ENCODE results near the gene EPB41L2.
A peak's percentile ranks its signal among the peaks of the same experiment; 100 is the strongest.
"Not testable (repeated sequence)": the region's sequence is repeated elsewhere in the genome, so short reads cannot be mapped to it uniquely, and the experiment has no call there.

Gene EPB41L2

DNA sequence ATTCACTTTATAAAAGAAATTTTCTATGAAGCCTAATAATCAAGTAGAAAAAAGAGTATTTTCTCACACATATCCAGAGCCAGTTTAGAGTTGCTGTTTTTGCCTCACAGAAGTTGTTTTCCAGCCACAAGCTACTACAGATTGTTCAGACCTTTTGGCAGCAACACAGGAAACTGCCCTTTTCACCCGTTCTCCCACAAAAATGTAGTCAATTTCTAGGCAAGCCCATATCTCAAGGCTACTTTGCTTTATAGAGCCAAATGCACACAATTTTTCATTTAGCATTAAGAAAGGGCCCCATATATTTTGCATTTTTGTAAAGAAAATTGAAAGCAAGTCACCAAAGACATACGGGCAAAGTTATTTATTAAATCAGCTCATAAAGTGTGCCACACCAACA lies 49.5 kb downstream of the EPB41L2 start:
- Histone ChIP-seq H3K9me3 (peaks cover 41% of the 10 kb centered on the region), H3K27me3 (no peaks in the 10 kb centered on the region), H3K4me2 (no peak overlapping the region), H3K4me3 (no peak overlapping the region), H3K9ac (no peak overlapping the region), H3K27ac (no peak overlapping the region), H3K4me1 (peaks cover 8% of the 10 kb centered on the region; the same call in 1 of the 2 replicates), H3K36me3 (peaks cover 31% of the 10 kb centered on the region), H4K20me1 (peaks cover 44% of the 10 kb centered on the region)
- TF ChIP-seq Cebpa-rat (IDR thresholded peaks at IDR 0.05): no peak

DNA sequence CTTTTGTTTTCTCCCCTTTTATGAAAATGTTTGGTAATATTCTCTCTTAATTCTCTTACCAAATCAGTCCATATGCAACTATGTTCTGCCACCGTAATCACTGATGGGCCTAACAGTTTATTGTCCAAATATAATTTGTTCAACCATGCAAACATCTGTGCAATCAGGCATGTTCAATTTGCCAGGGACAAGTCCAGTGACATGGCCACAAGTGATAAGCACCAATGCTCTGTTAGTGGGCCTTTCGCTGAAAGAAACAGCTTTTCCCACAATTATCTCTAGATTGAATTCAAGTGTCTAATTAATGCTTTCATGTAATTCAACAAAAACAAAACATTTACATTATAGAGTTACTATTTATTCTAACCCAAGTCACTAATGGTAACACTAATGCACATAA lies 53.3 kb downstream of the EPB41L2 start:
- H3K4me3 ChIP-seq: no peak overlapping the region
- peaks cover 17% of the 10 kb centered on the region for H3K4me1 ChIP-seq
- no peaks in the 10 kb centered on the region for H3K27me3 ChIP-seq
- H3K9me3 ChIP-seq: peaks cover 63% of the 10 kb centered on the region
- peaks cover 27% of the 10 kb centered on the region for H4K20me1 ChIP-seq
- no peak for TF ChIP-seq Cebpa-rat (IDR thresholded peaks at IDR 0.05)
- H3K9ac ChIP-seq: no peak overlapping the region
- no peak overlapping the region for H3K27ac ChIP-seq
- H3K4me2 ChIP-seq: no peak overlapping the region
- peaks cover 50% of the 10 kb centered on the region for H3K36me3 ChIP-seq

DNA sequence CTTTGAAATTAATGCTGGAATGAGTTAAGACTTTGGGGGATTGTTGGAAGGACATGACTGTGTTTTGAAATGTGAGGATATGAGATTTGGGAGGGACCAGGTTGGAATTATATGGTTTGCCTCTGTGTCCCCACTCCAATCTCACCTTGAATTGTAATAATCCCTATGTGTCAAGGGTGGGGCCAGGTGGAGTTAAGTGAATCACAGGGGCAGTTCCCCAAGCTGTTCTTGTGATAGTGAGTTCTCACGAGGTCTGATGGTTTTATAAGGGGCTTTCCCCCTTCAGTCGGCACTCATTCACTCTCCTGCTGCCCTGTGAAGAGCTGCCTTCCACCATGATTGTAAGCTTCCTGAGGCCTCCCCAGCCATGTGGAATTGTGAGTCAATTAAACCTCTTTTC lies 54.1 kb downstream of the EPB41L2 start:
- H3K4me1 ChIP-seq: peaks cover 21% of the 10 kb centered on the region
- H3K4me2 ChIP-seq: not testable (repeated sequence)

DNA sequence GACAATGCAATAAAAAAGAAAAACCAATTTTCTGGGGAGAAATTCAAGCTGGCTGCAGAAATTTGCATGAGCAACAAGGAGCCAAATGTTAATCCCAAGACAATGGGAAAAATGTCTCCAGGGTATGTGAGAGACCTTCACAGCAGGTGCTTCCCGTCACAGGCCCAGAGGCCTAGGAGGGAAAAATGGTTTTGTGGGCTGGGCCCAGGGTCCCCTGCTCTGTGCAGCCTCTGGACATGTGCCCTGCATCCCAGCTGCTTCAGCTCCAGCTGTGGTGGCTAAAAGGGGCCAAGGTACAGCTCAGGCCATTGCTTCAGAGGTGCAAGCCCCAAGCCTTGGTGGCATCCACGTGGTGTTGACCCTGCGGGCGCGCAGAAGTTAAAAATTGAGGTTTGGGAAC lies 55.1 kb downstream of the EPB41L2 start:
- H3K4me2 ChIP-seq, H3K27ac ChIP-seq, H3K9ac ChIP-seq, H3K27me3 ChIP-seq: not testable (repeated sequence)
- H4K20me1 ChIP-seq: peaks cover 30% of the 10 kb centered on the region
- peaks cover 63% of the 10 kb centered on the region for H3K9me3 ChIP-seq
- H3K4me1 ChIP-seq: peaks cover 14% of the 10 kb centered on the region
- peaks cover 50% of the 10 kb centered on the region for H3K36me3 ChIP-seq
- 0 out of 2 replicates have a peak overlapping the region, but pooled peaks have one; percentile 1 for H3K4me3 ChIP-seq

More for the DNA sequence above, 54.1 kb downstream of the EPB41L2 start:
- not testable (repeated sequence) for H3K9ac ChIP-seq, H3K27me3 ChIP-seq, H3K27ac ChIP-seq, H3K4me3 ChIP-seq
- H4K20me1 ChIP-seq: peaks cover 27% of the 10 kb centered on the region
- H3K9me3 ChIP-seq: peaks cover 63% of the 10 kb centered on the region
- peaks cover 50% of the 10 kb centered on the region for H3K36me3 ChIP-seq

DNA sequence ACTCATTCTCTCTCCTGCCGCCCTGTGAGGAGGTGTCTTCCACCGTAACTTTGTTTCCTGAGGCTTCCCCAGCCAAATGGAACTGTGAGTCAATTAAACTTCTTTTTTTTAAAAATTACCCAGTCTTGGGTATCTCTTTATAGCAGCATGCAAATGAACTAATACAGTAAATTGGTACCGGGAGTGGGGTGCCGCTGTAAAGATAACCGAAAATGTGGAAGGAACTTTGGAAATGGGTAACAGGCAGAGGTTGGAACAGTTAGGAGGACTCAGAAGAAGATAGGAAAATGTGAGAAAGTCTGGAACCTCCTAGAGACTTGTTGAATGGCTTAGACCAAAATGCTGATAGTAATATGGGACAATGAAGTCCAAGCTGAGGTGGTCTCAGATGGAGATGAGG lies 55.8 kb downstream of the EPB41L2 start:
- Histone ChIP-seq H3K27ac (no peak overlapping the region), H3K27me3 (no peaks in the 10 kb centered on the region), H3K9me3 (peaks cover 58% of the 10 kb centered on the region), H3K36me3 (peaks cover 49% of the 10 kb centered on the region), H4K20me1 (peaks cover 30% of the 10 kb centered on the region), H3K4me3 (no peak overlapping the region), H3K4me1 (peaks cover 14% of the 10 kb centered on the region), H3K4me2 (no peak overlapping the region), H3K9ac (no peak overlapping the region)
- TF ChIP-seq Cebpa-rat (IDR thresholded peaks at IDR 0.05): no peak

DNA sequence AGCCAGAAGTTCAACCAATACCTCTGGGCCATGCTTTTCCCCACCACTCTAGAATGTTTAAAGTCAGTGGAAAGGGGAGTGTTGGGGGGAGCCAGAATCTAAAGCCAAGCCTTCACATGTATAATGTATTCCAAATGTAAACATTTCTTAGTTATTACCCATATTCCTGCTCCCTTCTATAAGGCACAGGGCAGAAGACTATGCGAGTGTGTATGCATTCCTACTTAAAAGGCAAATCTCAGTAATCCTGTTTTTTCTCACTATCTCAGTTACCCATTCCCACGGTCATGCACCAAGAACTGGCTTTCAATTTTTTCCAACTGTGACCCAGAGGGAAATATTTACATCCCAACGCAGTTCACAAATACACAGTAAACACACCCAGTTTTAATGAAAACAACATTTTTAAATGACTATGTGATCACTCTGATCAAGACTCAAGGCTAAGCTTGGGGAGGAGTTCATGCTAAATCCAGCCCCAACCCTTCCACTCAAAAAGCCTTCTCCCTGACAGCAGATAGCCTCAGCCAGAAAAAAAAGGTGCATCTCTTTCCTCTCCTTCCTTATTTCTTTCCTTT lies 57.5 kb downstream of the EPB41L2 start:
- H3K36me3 ChIP-seq: peaks cover 37% of the 10 kb centered on the region
- no peak overlapping the region for H3K27ac ChIP-seq
- peaks cover 14% of the 10 kb centered on the region for H3K4me1 ChIP-seq

DNA sequence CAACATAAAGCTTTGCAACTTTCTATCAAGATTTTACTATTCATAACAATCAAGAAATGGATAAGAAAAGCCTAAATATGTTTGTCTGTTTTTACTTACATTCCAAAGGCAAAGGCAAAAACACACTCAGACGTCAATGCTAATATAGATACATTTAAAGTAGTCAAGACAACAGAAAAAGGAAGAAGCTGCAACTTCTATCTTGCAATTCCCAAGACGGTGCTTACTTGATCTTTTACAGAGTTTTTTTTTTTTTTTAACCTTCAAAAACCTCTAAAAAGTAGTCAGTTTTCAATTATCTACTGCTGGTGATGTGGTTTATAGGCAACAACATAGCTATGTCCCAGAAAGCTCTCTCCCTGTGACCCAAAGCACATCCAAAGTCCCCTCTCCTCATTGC lies 58.1 kb downstream of the EPB41L2 start:
- Histone ChIP-seq H3K36me3 (peaks cover 33% of the 10 kb centered on the region), H3K4me3 (no peak overlapping the region), H4K20me1 (peaks cover 28% of the 10 kb centered on the region), H3K9ac (no peak overlapping the region), H3K4me2 (peak overlapping the region; percentile 6; the same call in 1 of the 2 replicates), H3K27ac (no peak overlapping the region), H3K27me3 (no peaks in the 10 kb centered on the region), H3K9me3 (peaks cover 41% of the 10 kb centered on the region), H3K4me1 (peaks cover 14% of the 10 kb centered on the region)
- TF ChIP-seq Cebpa-rat (IDR thresholded peaks at IDR 0.05): no peak

More for the DNA sequence above, 57.5 kb downstream of the EPB41L2 start:
- TF ChIP-seq Cebpa-rat (IDR thresholded peaks at IDR 0.05): no peak
- Histone ChIP-seq H3K4me2 (no peak overlapping the region), H3K4me3 (no peak overlapping the region), H3K9ac (no peak overlapping the region), H3K27me3 (no peaks in the 10 kb centered on the region), H3K9me3 (peaks cover 44% of the 10 kb centered on the region), H4K20me1 (peaks cover 26% of the 10 kb centered on the region)

DNA sequence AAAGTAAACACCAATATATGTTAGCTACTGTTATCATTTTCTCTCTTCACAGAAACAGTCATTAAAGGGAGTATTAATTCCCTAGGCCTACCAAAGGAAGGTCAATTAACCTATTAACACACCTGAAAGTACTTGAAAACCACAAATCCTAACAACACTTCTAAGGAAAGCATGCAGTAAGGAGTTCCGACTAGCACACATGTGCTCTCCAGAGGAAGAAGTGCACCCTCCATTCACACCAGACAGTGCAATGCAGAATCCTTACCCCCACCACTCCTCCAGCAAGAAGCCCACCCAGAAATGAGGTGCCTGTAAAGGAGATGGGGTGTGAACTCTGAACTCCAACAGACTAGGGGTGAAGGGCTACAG lies 58.7 kb downstream of the EPB41L2 start:
- Histone ChIP-seq H3K27ac (no peak overlapping the region), H3K27me3 (no peaks in the 10 kb centered on the region), H4K20me1 (peaks cover 28% of the 10 kb centered on the region), H3K4me1 (peaks cover 14% of the 10 kb centered on the region), H3K9me3 (peaks cover 35% of the 10 kb centered on the region), H3K4me3 (no peak overlapping the region), H3K4me2 (peak overlapping the region; percentile 6; the same call in 1 of the 2 replicates), H3K9ac (no peak overlapping the region), H3K36me3 (peaks cover 27% of the 10 kb centered on the region)
- no peak for TF ChIP-seq Cebpa-rat (IDR thresholded peaks at IDR 0.05)

DNA sequence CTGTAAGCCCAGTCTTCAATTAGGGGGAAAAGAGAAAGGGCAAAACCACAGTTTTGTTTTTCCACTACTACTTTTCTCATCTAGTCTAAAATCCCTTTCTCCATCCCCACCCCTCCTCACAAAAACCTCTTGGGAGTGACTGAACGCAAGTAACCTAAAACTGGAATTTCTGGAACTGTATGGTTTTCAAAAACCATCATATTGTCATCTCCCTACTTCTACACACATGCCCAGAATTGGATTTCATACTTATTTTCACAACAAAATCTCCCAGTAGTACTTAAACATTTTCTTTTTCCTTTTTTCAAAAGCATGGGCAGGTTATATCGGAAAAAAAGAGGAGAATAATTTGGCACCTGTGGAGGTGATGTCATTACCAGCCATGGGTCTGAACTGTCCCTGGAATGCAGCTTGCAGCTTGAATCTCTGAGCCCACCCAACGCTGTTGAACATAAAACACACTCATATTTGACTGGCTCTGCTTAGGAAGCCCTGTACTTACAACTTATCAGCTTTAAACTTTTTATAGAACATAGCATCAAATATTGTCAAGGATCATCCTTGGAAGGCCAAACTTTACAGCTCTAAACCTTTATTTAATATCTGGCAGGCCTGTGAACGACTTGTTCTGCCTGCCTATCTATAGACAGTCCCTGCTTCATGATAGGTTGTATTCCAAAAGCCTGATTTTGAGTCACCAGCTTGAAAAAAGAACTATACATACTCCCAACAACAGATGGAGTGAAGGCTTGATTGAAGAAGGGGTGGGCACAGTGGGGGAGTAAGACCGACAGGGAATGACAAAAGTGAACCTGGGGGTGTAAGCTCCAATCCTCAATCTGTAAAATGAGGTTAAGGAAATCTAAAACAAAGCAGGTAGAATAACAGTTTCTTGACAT lies 59.3 kb downstream of the EPB41L2 start:
- Histone ChIP-seq H3K9ac (no peak overlapping the region), H3K36me3 (peaks cover 21% of the 10 kb centered on the region), H3K4me3 (no peak overlapping the region), H4K20me1 (peaks cover 33% of the 10 kb centered on the region), H3K4me2 (no peak overlapping the region), H3K27me3 (no peaks in the 10 kb centered on the region), H3K9me3 (peaks cover 29% of the 10 kb centered on the region), H3K4me1 (peaks cover 14% of the 10 kb centered on the region), H3K27ac (no peak overlapping the region)
- no peak for TF ChIP-seq Cebpa-rat (IDR thresholded peaks at IDR 0.05)

DNA sequence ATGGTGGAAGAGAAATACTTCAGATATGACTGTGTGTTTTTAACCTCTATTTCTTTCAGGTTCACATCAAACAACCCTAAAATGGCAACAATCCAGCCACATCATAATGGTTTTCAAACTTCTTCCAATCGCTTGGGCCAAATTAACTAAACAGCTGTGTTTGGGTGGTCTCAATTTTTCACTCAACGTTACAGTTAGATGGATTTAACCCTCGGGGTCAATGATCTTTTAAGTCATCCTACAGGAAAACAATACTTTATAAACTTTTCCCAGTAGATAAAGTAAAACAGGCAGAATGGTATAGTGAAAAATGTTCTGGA lies 60.4 kb downstream of the EPB41L2 start:
- Histone ChIP-seq H3K27ac (no peak overlapping the region), H3K36me3 (peaks cover 10% of the 10 kb centered on the region; the same call in 1 of the 2 replicates), H3K4me3 (no peak overlapping the region), H3K4me2 (no peak overlapping the region), H3K9me3 (peaks cover 18% of the 10 kb centered on the region), H3K4me1 (peaks cover 14% of the 10 kb centered on the region), H4K20me1 (peaks cover 37% of the 10 kb centered on the region), H3K9ac (no peak overlapping the region), H3K27me3 (no peaks in the 10 kb centered on the region)
- no peak for TF ChIP-seq Cebpa-rat (IDR thresholded peaks at IDR 0.05)

Data from BLaER1 (cell line).